Muscle of arm (tissue), 14 donors: ENCODE data around the gene FLRT1. TPM values are rescaled to one million over a fixed set of nuclear protein-coding genes. Genes with fewer than 3 reads are reported as not detected.

Experiments used
- DNase-seq: peaks from one replicate; pipeline ENCODE4 v3.0.0-alpha.2; 2013
- long read RNA-seq, 11 donors: transcript quantifications; one replicate each; lab custom pipeline, GENCODE V29; 2026
- polyA plus RNA-seq, 12 donors: library from polyadenylated mRNA; unstranded; fragments of 120-200 nt; gene quantifications; one replicate each; pipeline ENCODE4 v1.2.1, GENCODE V29; 2013; ENCODE audit not compliant: insufficient read length in 12 of 12

Gene FLRT1
- polyA plus RNA-seq = 1 to 10 TPM in 11 of 12 donors, not detected in 1; 1.8 to 8.4 (median 2.7) TPM
- long read RNA-seq, donor 1 = 0 reads
- long read RNA-seq, donor 2 = 0 reads
- long read RNA-seq, donor 3 = 0 reads
- long read RNA-seq, donor 4, partial matches to known transcripts = 0 of 1 reads
- long read RNA-seq, donor 4, other reads (novel, unspliced or antisense) = 0 of 1 reads
- long read RNA-seq, donor 5 = 0 reads
- long read RNA-seq, donor 6, partial matches to known transcripts = 0 of 1 reads
- long read RNA-seq, donor 6, other reads (novel, unspliced or antisense) = 0 of 1 reads
- long read RNA-seq, donor 7, partial matches to known transcripts = 0 of 1 reads
- long read RNA-seq, donor 7, other reads (novel, unspliced or antisense) = 0 of 1 reads
- long read RNA-seq, donor 8 = 0 reads
- long read RNA-seq, donor 9 = 0 reads
- long read RNA-seq, donor 10 = 0 reads
- long read RNA-seq, donor 11 = 0 reads

DNA sequence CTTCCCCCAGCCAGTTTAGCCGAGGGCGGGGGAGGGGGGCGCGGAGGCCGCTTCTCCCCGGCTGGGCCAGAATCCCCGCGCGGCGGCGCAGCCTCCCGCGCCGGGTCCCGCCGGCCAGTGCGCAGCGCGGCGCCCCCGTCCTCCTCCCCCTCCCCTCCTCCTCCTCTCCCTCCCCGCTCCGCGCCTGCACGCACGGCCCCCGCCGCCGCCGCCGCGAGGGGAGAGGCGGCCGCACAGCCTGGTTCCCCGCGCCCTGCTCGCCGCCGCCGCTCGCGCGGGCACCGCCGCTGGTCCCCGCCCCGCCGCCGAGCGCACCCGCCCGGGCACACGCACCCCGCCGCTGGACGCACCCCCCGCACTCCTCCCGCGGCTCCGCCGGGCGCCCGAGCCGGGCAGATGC, at the start of gene FLRT1:
TSS of gene FLRT1 (plus strand) at position 356 of the 400 bp plus-strand sequence. CDS start 80,337 bp downstream, outside the sequence.
- DNase-seq = no peak

DNA sequence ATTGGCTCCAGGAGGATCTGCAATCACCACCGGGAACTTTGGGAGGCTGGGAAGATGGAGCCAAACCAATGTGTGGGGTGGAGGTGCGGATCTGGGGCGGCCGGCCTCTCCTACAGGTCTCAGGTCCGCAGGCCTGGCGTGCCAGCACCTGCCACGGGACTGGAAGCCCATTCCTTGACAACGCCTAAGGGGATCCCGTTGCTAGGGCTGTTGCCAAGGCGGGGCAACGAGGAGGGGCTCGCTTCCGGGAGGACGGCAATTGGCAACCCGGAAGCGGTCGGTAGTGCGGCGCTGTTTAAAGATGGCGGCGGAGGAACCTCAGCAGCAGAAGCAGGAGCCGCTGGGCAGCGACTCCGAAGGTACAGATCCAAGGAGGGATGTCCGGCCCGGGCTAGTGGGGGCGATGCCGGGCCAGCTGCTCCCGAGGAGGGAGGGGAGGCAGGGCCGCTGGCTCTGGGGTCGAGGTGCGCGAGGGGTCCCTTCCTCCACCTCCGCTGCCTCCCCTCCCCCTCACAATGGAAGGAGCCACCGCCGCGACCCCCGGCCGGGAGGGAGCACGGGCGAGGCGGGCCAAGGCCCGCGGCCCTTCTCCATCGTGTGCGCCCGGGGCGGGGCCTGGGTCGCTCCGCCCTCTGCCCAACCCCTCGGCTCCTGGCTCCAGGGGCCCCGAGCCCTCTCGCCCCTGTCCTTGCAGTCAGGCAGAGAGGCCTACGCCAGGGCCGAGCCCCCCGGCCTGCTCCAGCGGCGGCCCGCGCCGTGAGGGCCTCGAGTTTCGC, 49.4 kb upstream of the FLRT1 start, which contains the start of gene OTUB1:
TSS of gene OTUB1 (plus strand) at position 283 of the 776 bp plus-strand sequence. CDS start at position 302, 19 bp downstream.
- DNase-seq = peak; percentile 91

DNA sequence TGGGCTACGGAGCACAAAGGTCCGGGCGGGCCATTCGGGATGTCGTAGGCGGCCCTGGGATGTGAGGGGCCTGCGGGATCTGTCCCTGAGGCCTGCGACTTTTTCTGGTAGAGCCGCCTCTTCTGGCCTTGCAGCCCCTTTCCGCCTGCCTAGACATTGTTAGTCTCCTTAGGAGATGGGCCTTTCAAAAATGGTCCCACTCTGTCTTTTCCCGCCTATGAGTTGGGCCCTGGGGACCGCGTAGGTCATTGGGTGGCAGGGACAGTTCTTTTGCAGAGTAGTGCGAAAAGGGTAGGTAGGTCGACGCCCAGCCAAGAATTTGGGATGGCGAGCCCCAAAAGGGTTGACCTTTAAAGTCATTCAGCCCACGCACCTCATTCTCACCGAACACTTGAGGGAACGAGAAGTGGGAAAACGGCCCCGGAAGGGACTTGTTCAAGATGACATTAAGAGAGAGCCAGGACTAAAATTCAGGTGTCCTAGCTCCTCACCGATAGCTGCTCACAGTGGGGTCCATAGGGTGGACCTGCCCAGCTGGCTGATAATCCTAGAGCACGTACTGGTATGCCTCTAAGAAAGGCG, 48.7 kb upstream of the FLRT1 start:
- DNase-seq = no peak

DNA sequence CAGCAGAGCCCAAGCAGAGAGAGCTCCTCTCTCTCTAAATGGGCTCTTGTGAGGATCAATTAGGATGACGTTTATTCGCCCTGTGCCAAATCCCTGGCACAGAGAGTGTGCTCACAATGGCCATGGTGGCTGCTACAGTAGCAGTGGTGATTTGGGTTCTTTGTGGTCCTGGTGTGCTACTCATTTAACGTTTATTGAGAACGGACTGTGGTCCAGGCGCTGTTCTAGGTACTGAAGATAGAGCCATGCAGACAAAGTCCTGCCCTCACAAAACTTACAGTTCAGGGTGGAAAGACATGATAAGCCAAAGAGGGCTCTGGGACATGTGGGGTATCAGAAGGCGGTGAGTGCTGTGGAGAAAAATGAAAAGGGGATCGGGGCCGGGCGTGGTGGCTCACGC, 44.2 kb upstream of the FLRT1 start:
- DNase-seq = no peak

DNA sequence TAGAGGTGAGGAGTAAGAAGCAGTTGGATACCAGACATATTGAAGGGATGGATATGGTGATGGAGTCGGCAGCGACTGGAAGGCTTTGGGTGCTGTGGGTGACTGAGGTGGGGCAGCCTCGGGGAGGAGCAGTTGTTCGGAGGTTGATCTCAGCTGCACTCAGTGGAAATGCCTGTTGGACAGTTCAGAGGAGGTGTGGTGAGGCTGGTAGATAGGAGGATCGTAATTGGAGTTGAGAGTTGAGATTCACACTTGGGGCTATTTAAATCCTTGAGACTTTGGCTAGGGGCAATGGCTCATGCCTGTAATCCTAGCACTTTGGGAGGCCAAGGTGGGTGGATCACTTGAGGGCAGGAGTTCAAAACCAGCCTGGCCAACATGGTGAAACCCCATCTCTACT, 42.6 kb upstream of the FLRT1 start:
- no peak for DNase-seq

DNA sequence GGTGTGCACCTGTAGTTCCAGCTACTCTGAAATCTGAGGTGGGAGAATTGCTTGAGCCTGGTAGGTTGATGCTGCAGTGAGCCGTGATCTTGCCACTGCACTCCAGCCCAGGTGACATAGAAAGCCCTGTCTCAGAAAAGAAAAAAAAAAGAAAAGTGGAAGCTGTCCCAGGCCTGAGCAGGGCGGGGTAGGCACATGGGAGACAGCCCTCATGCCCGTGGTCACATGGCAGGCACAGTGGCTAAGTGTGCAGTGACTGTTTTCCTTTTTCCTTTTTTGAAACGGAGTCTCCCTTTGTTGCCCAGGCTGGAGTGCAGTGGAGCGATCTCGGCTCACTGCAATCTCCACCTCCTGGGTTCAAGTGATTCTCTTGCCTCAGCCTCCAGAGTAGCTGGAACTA, 41.7 kb upstream of the FLRT1 start:
- no peak for DNase-seq

DNA sequence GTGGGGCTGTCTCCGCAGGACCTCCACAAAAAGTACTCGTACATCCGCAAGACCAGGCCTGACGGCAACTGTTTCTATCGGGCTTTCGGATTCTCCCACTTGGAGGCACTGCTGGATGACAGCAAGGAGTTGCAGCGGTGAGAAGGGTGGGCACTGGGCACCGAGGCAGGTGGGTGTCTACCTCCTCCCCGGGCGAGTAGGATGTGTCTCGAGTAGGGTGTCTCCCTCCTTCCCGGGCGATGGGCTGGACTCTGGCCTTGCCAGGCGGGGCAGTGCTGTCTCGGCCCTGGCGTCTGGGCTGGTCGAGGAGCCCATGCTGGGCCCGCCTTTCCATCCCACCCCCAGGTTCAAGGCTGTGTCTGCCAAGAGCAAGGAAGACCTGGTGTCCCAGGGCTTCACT, 39.2 kb upstream of the FLRT1 start:
- DNase-seq = no peak

DNA sequence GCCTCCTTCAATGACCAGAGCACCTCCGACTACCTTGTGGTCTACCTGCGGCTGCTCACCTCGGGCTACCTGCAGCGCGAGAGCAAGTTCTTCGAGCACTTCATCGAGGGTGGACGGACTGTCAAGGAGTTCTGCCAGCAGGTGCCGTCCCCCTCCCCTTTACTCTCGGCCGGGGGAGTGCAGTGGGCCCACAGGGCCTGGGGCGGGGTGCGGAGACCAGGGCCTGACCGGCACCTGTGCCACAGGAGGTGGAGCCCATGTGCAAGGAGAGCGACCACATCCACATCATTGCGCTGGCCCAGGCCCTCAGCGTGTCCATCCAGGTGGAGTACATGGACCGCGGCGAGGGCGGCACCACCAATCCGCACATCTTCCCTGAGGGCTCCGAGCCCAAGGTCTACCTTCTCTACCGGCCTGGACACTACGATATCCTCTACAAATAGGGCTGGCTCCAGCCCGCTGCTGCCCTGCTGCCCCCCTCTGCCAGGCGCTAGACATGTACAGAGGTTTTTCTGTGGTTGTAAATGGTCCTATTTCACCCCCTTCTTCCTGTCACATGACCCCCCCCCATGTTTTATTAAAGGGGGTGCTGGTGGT, 38.5 kb upstream of the FLRT1 start:
- DNase-seq = no peak

DNA sequence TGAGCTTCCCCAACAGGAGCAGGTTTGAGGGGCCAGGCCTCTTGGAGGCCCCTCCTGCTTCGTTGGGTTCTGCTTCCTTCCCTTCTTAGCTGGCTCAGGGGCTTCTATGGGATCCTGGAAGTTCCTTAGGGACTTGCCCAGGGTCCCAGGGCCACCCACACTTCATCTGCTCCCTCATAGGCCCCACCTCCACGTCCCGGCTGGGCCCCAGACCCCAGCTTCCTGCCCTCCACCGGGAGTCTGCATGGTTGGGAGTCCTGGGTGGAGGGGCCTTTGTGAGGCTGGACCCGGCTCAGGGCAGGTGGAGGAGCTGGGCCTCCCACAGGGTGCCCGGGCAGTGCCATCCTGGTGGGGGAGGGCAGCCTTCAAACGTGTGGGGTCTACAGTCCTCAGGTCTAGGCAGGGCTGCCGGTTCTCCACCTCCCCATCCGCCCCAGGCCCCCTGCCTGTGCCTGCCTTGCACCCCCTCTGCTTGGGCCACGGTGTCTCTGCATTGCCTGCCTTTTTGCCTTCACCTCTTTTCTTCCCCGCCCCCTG, 37.9 kb upstream of the FLRT1 start:
- no peak for DNase-seq

GRCh38 chr11:63998558-63999348, 37.0 kb upstream of the FLRT1 start:
- DNase-seq = no peak

- peak; percentile 37 for DNase-seq
These were observed 36.2 kb upstream of the FLRT1 start for GRCh38 chr11:63999349-64000025.

DNA sequence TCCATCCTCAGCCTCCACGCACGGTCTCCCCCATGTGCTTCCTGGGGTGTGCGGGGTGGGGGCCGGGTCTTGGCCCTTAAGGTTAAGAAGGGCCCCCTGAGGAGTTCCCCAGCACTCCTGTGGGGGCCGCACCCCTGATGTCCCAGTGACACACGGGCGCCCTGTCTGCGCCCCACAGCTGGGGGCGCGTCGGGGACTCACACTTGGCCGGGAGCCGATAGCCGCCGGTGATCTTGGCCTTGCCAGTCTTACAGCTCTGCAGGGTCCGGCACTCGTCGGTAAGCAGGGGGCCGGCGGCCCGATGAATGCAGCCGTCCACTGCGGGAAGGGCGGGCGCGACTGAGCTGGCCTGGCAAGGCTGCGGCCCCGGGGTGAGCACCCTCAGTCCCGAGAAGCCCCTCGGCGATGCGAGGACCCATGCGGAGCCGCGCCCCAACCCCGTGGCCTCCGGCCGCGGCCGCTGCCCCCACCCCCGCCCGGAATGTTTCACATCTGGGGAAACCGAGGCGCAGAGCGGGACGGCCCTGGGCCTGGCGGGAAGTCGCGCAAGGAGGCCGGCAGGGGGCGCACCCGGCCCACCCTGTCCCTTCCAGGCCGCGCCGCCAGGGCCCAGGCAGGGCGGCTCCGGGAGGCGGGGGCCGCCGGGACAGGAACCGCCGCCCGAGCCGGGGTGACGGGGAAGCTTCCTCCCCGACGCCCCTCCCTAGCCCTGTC, 35.5 kb upstream of the FLRT1 start:
- peak; percentile 75 for DNase-seq

DNA sequence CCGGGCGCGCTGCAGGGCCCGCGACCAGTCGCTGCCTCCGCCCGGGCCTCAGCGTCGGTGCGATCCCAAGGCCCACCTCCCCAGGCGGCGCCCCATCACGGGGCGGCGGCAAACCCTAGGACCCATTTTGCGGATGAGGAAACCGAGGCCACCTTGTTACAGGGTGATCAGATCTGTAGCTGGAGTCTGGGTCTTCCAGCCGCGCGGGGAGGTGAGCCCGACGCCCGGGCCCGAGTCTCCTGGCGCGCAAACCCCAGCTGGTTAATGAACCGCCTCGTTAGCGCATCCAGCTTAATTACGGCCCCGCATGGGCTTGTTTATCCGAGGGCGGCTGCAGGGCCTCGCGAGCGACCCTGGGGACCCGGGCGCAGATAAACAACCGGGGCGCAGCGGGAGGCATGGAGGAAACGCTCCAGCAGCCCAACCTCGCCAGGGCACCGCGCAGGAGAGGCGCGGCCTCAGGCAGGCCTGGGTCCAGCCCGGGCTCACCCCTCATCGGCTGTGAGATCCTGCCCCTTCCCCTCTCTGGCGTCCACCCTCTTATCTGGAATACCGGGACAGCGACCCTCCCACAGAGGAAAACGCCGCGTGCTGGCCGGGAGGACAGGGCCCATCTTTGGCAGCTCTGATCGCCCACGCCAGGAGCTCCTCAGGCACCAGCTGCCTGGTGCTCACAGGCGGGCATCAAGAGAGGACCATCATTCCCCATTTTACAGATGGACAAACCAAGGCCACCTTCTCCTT, 34.8 kb upstream of the FLRT1 start:
- DNase-seq = no peak

DNA sequence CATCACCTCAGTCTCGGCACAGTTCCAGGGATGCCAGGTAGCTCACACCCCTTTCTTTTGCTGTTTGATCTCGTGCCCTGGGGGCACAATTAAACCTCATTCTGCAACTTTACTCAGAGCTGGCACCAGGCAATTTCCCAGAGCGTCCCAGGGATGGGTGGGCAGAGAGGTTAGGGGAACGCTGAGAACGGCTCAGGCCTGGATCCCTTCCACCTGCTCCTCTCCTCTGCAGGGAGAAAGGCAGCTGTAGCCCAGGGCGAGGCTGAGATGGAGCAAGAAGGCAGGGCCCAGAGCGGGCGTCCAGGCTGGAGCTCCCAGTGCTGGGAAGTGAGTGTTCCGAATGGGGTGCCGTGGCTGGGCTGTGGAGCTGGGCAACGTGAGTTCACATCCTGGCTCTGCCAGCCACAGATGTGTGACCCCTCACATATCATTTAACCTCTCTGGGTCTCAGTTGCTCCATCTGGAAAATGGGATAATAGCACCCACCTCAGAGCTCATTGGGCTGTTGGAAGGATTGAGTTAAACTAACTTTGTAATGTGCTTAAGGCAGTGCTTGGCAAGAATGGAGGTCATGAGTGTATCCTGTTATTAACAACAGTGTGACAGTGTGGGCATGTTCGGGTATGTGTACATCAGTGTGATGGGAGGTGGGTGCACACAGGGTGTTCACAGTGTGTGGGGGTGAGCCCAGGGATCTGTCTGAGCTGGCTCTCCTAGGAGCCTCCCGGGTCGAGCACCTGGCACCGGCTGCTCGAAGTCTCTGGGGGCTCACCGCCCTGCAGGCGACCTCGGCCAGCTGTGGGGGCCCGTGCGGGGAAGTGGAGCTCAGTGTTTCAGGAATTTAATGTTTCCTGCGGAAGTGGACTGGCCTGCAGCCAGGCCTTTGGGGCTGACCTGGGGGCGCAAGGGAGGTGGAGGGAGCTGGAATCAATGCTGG, 34.0 kb upstream of the FLRT1 start:
- peak; percentile 73 for DNase-seq

- DNase-seq = no peak
These were observed 31.7 kb upstream of the FLRT1 start for GRCh38 chr11:64003807-64004589.

- no peak for DNase-seq
These were observed 31.1 kb upstream of the FLRT1 start for GRCh38 chr11:64004590-64004984.

GRCh38 chr11:64005691-64006090, 30.0 kb upstream of the FLRT1 start:
- DNase-seq = no peak
